Measurements from ENCODE around the gene NLK. TPM values are rescaled to one million over a fixed set of nuclear protein-coding genes. Genes with fewer than 3 reads are reported as not detected.

The NLK gene
- total RNA-seq, 1 donor from 2014 or later: 26.0 TPM

GRCh38 chr17:28187931-28188330 lies 145.5 kb downstream of the NLK start:
- Mint-ChIP-seq H3K27me3 (ENCODE audit: low read depth) (no peaks in the 10 kb centered on the region), H3K27ac (ENCODE audit: unreplicated experiment) (no peak overlapping the region), H3K4me1 (peaks cover 12% of the 10 kb centered on the region), H3K9me3 (peaks cover 2% of the 10 kb centered on the region), H3K36me3 (ENCODE audit: low read depth) (peaks cover 22% of the 10 kb centered on the region), H3K4me3 (no peak overlapping the region)
- no peak for DNase-seq (ENCODE audit: low read depth, low spot score)
- no peak for TF ChIP-seq CTCF (conservative IDR thresholded peaks at IDR 0.05)

GRCh38 chr17:28188841-28189263 lies 146.4 kb downstream of the NLK start:
- H3K9me3 Mint-ChIP-seq: peaks cover 2% of the 10 kb centered on the region

GRCh38 chr17:28189667-28190066 lies 147.2 kb downstream of the NLK start:
- no peak for DNase-seq (ENCODE audit: low read depth, low spot score)
- Mint-ChIP-seq H3K36me3 (ENCODE audit: low read depth) (peaks cover 19% of the 10 kb centered on the region), H3K4me1 (peaks cover 12% of the 10 kb centered on the region), H3K9me3 (peaks cover 2% of the 10 kb centered on the region), H3K27ac (ENCODE audit: unreplicated experiment) (peak overlapping the region; percentile 5), H3K27me3 (ENCODE audit: low read depth) (no peaks in the 10 kb centered on the region), H3K4me3 (no peak overlapping the region)
- TF ChIP-seq CTCF (conservative IDR thresholded peaks at IDR 0.05): no peak

More at GRCh38 chr17:28188841-28189263, 146.4 kb downstream of the NLK start:
- Mint-ChIP-seq H3K4me3 (no peak overlapping the region), H3K27me3 (ENCODE audit: low read depth) (no peaks in the 10 kb centered on the region), H3K27ac (ENCODE audit: unreplicated experiment) (no peak overlapping the region), H3K4me1 (peaks cover 12% of the 10 kb centered on the region), H3K36me3 (ENCODE audit: low read depth) (peaks cover 22% of the 10 kb centered on the region)
- no peak for DNase-seq (ENCODE audit: low read depth, low spot score)
- TF ChIP-seq CTCF (conservative IDR thresholded peaks at IDR 0.05): no peak

- Mint-ChIP-seq H3K27ac (ENCODE audit: unreplicated experiment) (peak overlapping the region; percentile 9), H3K4me3 (no peak overlapping the region), H3K27me3 (ENCODE audit: low read depth) (no peaks in the 10 kb centered on the region), H3K4me1 (peaks cover 12% of the 10 kb centered on the region), H3K9me3 (peaks cover 2% of the 10 kb centered on the region), H3K36me3 (ENCODE audit: low read depth) (peaks cover 11% of the 10 kb centered on the region)
- DNase-seq (ENCODE audit: low read depth, low spot score): no peak
- TF ChIP-seq CTCF (conservative IDR thresholded peaks at IDR 0.05): no peak
Measured at GRCh38 chr17:28191018-28191417, 148.5 kb downstream of the NLK start.

- Mint-ChIP-seq H3K4me3 (no peak overlapping the region), H3K36me3 (ENCODE audit: low read depth) (peaks cover 7% of the 10 kb centered on the region), H3K4me1 (peaks cover 12% of the 10 kb centered on the region), H3K27ac (ENCODE audit: unreplicated experiment) (no peak overlapping the region), H3K27me3 (ENCODE audit: low read depth) (no peaks in the 10 kb centered on the region), H3K9me3 (no peaks in the 10 kb centered on the region)
- DNase-seq (ENCODE audit: low read depth, low spot score): no peak
- TF ChIP-seq CTCF (conservative IDR thresholded peaks at IDR 0.05): no peak
Measured at GRCh38 chr17:28193241-28193640, 150.8 kb downstream of the NLK start.

GRCh38 chr17:28194382-28194781 lies 151.9 kb downstream of the NLK start:
- TF ChIP-seq CTCF (conservative IDR thresholded peaks at IDR 0.05): no peak
- Mint-ChIP-seq H3K27me3 (ENCODE audit: low read depth) (no peaks in the 10 kb centered on the region), H3K9me3 (no peaks in the 10 kb centered on the region), H3K4me1 (peaks cover 4% of the 10 kb centered on the region), H3K27ac (ENCODE audit: unreplicated experiment) (no peak overlapping the region), H3K4me3 (no peak overlapping the region), H3K36me3 (ENCODE audit: low read depth) (peaks cover 9% of the 10 kb centered on the region)
- DNase-seq (ENCODE audit: low read depth, low spot score): no peak

All from neural crest cell (in vitro differentiated cells).